Measurements from ENCODE around the gene PARP6.

- TF ChIP-seq CTCF (IDR thresholded peaks at IDR 0.05) (peak; percentile 84), REST (IDR thresholded peaks at IDR 0.05; ENCODE audit: insufficient read depth in 1 of 2, low read depth in 2 of 2, low read length in 1 of 2) (no peak)
Observed at GRCh38 chr15:72285927-72286516, 13.7 kb upstream of the PARP6 start.
